ENCODE measurements around the gene LEMD3. TPM values are rescaled to one million over a fixed set of nuclear protein-coding genes. Genes with fewer than 3 reads are reported as not detected.
A peak's percentile ranks its signal among the peaks of the same experiment; 100 is the strongest.

The LEMD3 gene
- polyA plus RNA-seq, 1 experiment, result 4.7 TPM

- no peak for TF ChIP-seq CTCF (IDR thresholded peaks at IDR 0.05; ENCODE audit: insufficient read depth, low read depth, low read length)
- H3K27me3 ChIP-seq (ENCODE audit: control insufficient read depth, insufficient read depth, low read length), result peaks cover 2% of the 10 kb centered on the region; the same call in 1 of the 2 replicates
- no peaks in the 10 kb centered on the region for H3K36me3 ChIP-seq (ENCODE audit: control insufficient read depth, insufficient read depth, low read length)
- ChIA-PET CTCF (no interaction called here), POLR2A (no interaction called here)
- no peak overlapping the region for H3K4me3 ChIP-seq (ENCODE audit: low read depth, low read length)
- DNase-seq (ENCODE audit: low read depth), result no peak
These were observed 4.6 kb upstream of the LEMD3 start for GRCh38 chr12:65164774-65165173.

GRCh38 chr12:65168681-65169319, 583 bp upstream of the LEMD3 start:
- ChIA-PET POLR2A (interaction anchor here (0.6 kb wide), 2 partner anchors 9 to 70 kb away, joined by 3 to 4 read pairs; no protein-coding TSS in a partner anchor), CTCF (interaction anchor here (0.7 to 0.9 kb wide), 3 partner anchors 50 to 434 kb away, joined by 3 read pairs; no protein-coding TSS in a partner anchor)
- no peak for DNase-seq (ENCODE audit: low read depth)
- no peak for TF ChIP-seq CTCF (IDR thresholded peaks at IDR 0.05; ENCODE audit: insufficient read depth, low read depth, low read length)
- no peaks in the 10 kb centered on the region for H3K36me3 ChIP-seq (ENCODE audit: control insufficient read depth, insufficient read depth, low read length)
- peak overlapping the region; percentile 73 for H3K4me3 ChIP-seq (ENCODE audit: low read depth, low read length)
- H3K27me3 ChIP-seq (ENCODE audit: control insufficient read depth, insufficient read depth, low read length), result no peaks in the 10 kb centered on the region

GRCh38 chr12:65170209-65170881, 962 bp downstream of the LEMD3 start:
- H3K4me3 ChIP-seq (ENCODE audit: low read depth, low read length), result peak overlapping the region; percentile 73
- DNase-seq (ENCODE audit: low read depth), result no peak
- ChIA-PET CTCF (interaction anchor here (0.6 kb wide), 1 partner anchor 65 kb away, joined by 3 read pairs; no protein-coding TSS in a partner anchor), POLR2A (interaction anchor here (0.6 kb wide), 1 partner anchor 88 kb away, joined by 5 read pairs; no protein-coding TSS in a partner anchor)
- H3K36me3 ChIP-seq (ENCODE audit: control insufficient read depth, insufficient read depth, low read length), result no peaks in the 10 kb centered on the region
- no peaks in the 10 kb centered on the region for H3K27me3 ChIP-seq (ENCODE audit: control insufficient read depth, insufficient read depth, low read length)
- TF ChIP-seq CTCF (IDR thresholded peaks at IDR 0.05; ENCODE audit: insufficient read depth, low read depth, low read length), result no peak

- Histone ChIP-seq H3K27me3 (ENCODE audit: control insufficient read depth, insufficient read depth, low read length) (no peaks in the 10 kb centered on the region), H3K4me3 (ENCODE audit: low read depth, low read length) (peak overlapping the region; percentile 73), H3K36me3 (ENCODE audit: control insufficient read depth, insufficient read depth, low read length) (no peaks in the 10 kb centered on the region)
- DNase-seq (ENCODE audit: low read depth), result no peak
- no peak for TF ChIP-seq CTCF (IDR thresholded peaks at IDR 0.05; ENCODE audit: insufficient read depth, low read depth, low read length)
- ChIA-PET CTCF (interaction anchor here (0.6 kb wide), 1 partner anchor 66 kb away, joined by 3 read pairs; no protein-coding TSS in a partner anchor), POLR2A (no interaction called here)
These were observed 1.7 kb downstream of the LEMD3 start for GRCh38 chr12:65171073-65171472.

GRCh38 chr12:65171870-65172269, 2.5 kb downstream of the LEMD3 start:
- peak overlapping the region; percentile 73 for H3K4me3 ChIP-seq (ENCODE audit: low read depth, low read length)
- no peaks in the 10 kb centered on the region for H3K36me3 ChIP-seq (ENCODE audit: control insufficient read depth, insufficient read depth, low read length)
- ChIA-PET CTCF (interaction anchor here (0.8 to 0.9 kb wide), 3 partner anchors 8 to 240 kb away, joined by 3 to 4 read pairs (median 3); no protein-coding TSS in a partner anchor), POLR2A (no interaction called here)
- TF ChIP-seq CTCF (IDR thresholded peaks at IDR 0.05; ENCODE audit: insufficient read depth, low read depth, low read length), result no peak
- no peak for DNase-seq (ENCODE audit: low read depth)
- H3K27me3 ChIP-seq (ENCODE audit: control insufficient read depth, insufficient read depth, low read length), result no peaks in the 10 kb centered on the region

Measured in BJ (cell line).